IPS-15b (cell line): ENCODE data around the gene MEIS2.

ENCODE experiments used
- H3K27me3 ChIP-seq: one replicate; pipeline ENCODE4 v1.6.1; 2013; ENCODE audit warnings: low read length; ENCODE audit not compliant: control insufficient read depth, insufficient read depth
- H3K36me3 ChIP-seq: one replicate; pipeline ENCODE4 v1.6.1; 2013; ENCODE audit warnings: low read length; ENCODE audit not compliant: control insufficient read depth, insufficient read depth
- H3K4me1 ChIP-seq: one replicate; pipeline ENCODE4 v1.6.1; 2013; ENCODE audit warnings: mild to moderate bottlenecking, low read length; ENCODE audit not compliant: control insufficient read depth, insufficient read depth
- H3K4me3 ChIP-seq: one replicate; pipeline ENCODE4 v1.5.1; 2013; ENCODE audit warnings: low read depth, low read length
- H3K9ac ChIP-seq: one replicate; pipeline ENCODE4 v1.6.1; 2013; ENCODE audit warnings: low read depth, mild to moderate bottlenecking, low read length
- H3K9me3 ChIP-seq: one replicate; pipeline ENCODE4 v1.6.1; 2013; ENCODE audit warnings: mild to moderate bottlenecking, low read length; ENCODE audit not compliant: control insufficient read depth, insufficient read depth

The MEIS2 gene

DNA sequence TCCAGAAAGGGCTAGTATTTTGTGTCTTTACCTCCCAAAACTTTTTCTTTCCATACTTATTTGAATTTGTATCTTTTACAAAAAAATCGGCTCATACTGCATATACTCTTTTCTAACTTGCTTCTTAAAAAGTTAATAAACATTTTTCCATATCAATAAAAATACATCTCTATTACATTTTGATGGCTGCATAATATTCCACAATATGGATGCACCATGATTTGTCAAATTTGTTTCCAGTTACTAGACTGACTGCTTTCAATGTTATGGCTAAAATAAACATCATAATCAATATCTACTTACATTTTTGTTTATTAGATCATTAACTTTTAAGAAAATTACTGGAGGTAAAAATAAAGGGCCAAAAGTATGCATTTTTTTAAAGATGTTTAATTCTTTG lies 121.7 kb downstream of the MEIS2 start:
- H3K4me3 ChIP-seq, result no peak overlapping the region
- no peak overlapping the region for H3K9ac ChIP-seq
- H3K4me1 ChIP-seq, result no peaks in the 10 kb centered on the region
- H3K27me3 ChIP-seq, result no peaks in the 10 kb centered on the region
- H3K36me3 ChIP-seq, result no peaks in the 10 kb centered on the region
- H3K9me3 ChIP-seq, result no peaks in the 10 kb centered on the region

DNA sequence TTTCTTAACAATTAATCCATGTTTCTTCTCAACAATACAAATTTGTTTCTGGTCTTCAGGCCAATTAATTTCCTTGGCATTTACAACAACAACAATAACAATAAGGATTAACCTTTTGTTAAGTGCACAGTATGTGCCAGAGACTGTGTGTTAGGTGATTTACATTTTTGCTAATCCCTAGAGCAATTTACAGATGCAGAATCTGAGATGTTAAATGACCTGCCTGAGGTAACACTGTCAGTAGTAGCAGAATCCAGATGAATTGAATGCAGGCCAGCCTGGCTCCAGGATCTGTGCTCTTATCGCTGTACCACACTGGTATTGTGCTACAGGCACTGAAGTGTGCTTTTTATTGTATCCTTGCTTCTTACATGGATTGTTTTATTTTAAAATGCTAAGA lies 122.2 kb downstream of the MEIS2 start:
- Histone ChIP-seq H3K9ac (no peak overlapping the region), H3K9me3 (no peaks in the 10 kb centered on the region), H3K4me1 (no peaks in the 10 kb centered on the region), H3K36me3 (no peaks in the 10 kb centered on the region), H3K4me3 (no peak overlapping the region), H3K27me3 (no peaks in the 10 kb centered on the region)

DNA sequence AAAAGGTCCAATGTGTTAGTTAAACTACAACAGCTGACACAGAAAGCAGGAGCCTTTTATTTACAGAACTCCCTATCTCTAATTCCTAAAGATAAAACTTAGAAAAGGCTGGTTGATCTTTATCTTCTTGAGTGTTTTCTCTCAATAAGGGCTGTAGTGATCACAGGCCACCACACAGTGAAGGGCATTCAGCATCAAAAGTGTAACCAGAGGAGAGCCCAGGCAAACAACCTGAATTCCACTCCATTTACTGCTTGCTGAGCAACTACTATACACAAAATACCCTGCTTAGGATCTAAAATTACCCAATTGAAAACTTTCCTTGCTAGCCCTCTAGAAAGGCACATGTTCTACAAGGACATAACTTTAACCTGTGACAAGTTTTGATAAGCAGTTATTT lies 122.7 kb downstream of the MEIS2 start:
- H3K4me1 ChIP-seq, result no peaks in the 10 kb centered on the region
- no peaks in the 10 kb centered on the region for H3K9me3 ChIP-seq
- H3K9ac ChIP-seq, result no peak overlapping the region
- no peaks in the 10 kb centered on the region for H3K27me3 ChIP-seq
- H3K36me3 ChIP-seq, result no peaks in the 10 kb centered on the region
- no peak overlapping the region for H3K4me3 ChIP-seq

DNA sequence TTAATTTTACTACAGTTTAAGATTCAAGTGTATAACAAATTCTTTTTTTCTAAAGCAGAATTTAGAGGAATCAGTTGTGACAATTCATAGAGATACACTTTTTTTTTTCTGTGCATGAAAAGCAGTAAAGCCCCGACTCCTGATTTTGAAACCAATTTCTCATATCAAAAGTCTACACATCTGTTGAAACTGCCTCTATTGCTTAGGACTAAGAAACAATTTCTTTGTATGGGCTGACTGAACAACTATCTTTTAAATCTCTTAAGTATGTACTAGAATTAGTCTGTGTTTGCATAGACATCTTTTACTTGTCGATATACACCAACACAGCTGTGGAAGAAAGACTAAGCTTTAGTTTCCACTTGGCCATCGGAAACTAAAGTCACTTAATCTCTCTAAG lies 127.6 kb downstream of the MEIS2 start:
- H3K9ac ChIP-seq, result no peak overlapping the region
- H3K4me3 ChIP-seq, result no peak overlapping the region
- no peaks in the 10 kb centered on the region for H3K4me1 ChIP-seq
- no peaks in the 10 kb centered on the region for H3K27me3 ChIP-seq
- H3K36me3 ChIP-seq, result no peaks in the 10 kb centered on the region
- no peaks in the 10 kb centered on the region for H3K9me3 ChIP-seq

DNA sequence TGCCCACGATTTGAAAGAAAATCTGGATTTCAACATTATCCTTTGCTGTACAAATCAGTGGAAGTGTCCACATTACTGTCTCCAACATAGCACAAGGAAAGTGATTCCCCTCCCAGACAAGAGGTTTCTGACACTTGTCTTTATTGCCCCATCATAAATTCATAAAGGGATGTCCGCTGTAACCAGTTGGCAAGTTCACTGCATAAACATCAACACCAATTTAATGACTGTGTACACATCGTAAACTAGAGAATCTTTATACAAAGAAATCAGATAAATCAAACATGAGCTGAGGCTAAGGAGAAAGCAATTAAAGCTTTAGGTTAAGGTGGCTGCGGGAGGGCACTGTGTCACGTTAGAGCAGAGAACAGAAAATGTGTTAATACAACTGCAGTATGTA lies 129.8 kb downstream of the MEIS2 start:
- no peaks in the 10 kb centered on the region for H3K4me1 ChIP-seq
- H3K4me3 ChIP-seq, result no peak overlapping the region
- no peaks in the 10 kb centered on the region for H3K36me3 ChIP-seq
- no peaks in the 10 kb centered on the region for H3K9me3 ChIP-seq
- no peaks in the 10 kb centered on the region for H3K27me3 ChIP-seq
- H3K9ac ChIP-seq, result no peak overlapping the region

DNA sequence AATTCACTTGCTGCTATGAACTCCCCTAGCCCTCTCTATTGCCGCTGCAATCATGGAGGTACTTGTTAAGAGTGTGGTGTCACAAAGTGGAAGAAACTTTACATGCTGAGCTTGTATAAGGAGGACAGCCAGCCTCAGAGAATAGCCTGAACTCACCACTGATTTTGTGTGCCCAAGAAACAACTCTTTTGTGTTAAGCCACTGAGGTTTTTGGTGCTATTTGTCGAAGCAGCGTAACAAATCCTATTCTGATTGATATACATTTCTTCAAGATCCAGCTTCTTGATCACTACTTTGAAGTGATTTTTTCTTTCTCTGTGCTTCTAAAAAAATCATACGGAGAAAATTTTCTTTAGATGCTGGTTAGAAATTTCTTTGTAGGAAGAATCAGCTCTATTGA lies 132.4 kb downstream of the MEIS2 start:
- Histone ChIP-seq H3K9ac (no peak overlapping the region), H3K4me3 (no peak overlapping the region), H3K9me3 (no peaks in the 10 kb centered on the region), H3K27me3 (no peaks in the 10 kb centered on the region), H3K4me1 (no peaks in the 10 kb centered on the region), H3K36me3 (no peaks in the 10 kb centered on the region)

DNA sequence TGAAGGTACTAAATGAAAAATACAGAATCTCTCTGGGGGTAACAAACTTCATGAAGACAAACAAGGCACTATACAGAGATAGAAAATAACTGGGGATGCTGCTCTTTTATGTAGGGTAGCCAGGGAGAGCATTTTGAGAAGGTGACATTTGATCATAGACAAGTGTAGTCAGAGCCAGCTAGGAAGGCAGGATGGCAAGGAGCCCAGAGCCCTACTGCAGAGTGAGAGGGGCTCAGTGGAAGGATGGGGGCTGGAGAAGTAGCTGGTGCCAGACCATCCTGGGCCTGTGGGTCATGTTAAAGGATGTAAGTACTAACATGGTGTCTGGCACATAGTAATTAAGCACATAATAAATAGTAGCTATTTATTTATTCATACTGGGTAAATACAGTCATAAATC lies 133.6 kb downstream of the MEIS2 start:
- no peaks in the 10 kb centered on the region for H3K27me3 ChIP-seq
- H3K4me3 ChIP-seq, result no peak overlapping the region
- H3K4me1 ChIP-seq, result no peaks in the 10 kb centered on the region
- H3K9ac ChIP-seq, result no peak overlapping the region
- H3K9me3 ChIP-seq, result no peaks in the 10 kb centered on the region
- no peaks in the 10 kb centered on the region for H3K36me3 ChIP-seq

DNA sequence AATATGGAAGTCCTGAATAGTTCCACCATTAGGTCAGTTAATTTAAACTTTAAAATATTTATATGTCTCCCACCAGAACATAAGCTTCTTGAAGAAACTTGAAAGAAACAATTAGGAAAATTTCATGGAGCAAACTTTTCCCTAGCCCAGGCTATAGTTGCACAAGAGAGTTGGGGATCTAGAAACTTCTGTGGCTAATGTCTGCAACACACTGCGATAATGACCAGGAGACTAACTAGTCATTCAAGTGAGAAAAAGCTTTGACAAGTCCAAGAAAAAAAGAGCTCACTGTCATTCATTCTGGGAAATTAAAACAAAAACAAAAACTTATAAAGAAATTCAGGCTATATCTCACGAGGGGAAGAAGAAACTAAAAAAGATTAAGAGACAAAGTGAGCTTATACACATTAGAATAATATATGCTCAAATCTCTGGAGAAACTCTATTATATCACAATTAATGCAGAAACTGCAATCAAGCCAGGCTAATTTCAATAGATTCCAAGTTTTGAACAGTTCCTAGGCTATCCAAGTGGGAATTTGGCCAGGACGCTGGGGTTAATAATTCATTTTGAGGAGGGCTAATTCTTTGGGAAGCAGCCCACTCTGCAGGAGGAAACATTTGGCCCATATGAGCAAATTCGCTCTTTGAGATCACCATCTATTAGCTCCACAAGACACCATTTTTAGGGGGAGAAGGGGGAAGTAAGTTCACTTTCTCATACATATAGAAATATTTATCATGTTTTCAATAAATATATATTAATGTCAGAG lies 134.6 kb downstream of the MEIS2 start:
- no peak overlapping the region for H3K9ac ChIP-seq
- no peaks in the 10 kb centered on the region for H3K4me1 ChIP-seq
- H3K9me3 ChIP-seq, result no peaks in the 10 kb centered on the region
- H3K4me3 ChIP-seq, result no peak overlapping the region
- no peaks in the 10 kb centered on the region for H3K27me3 ChIP-seq
- no peaks in the 10 kb centered on the region for H3K36me3 ChIP-seq

DNA sequence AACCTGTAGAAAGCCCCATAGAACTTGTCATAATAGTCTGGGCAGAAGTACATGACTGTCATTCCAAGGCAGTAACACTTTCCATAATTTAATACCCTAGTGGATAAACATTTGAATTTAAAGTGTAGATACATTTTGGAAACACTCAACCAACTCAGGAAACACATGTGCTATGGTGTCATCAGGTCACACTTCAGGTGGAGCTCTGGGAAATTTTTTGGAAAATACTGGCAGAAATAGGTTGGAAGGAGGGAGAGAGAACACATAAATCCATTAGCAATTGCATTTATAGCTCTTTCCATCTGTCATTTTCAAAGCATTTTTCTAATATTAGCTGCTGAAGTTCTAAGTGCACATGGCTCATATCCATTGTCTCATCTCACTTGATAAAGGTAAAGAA lies 135.7 kb downstream of the MEIS2 start:
- no peak overlapping the region for H3K9ac ChIP-seq
- no peak overlapping the region for H3K4me3 ChIP-seq
- no peaks in the 10 kb centered on the region for H3K27me3 ChIP-seq
- H3K4me1 ChIP-seq, result no peaks in the 10 kb centered on the region
- no peaks in the 10 kb centered on the region for H3K36me3 ChIP-seq
- H3K9me3 ChIP-seq, result no peaks in the 10 kb centered on the region

DNA sequence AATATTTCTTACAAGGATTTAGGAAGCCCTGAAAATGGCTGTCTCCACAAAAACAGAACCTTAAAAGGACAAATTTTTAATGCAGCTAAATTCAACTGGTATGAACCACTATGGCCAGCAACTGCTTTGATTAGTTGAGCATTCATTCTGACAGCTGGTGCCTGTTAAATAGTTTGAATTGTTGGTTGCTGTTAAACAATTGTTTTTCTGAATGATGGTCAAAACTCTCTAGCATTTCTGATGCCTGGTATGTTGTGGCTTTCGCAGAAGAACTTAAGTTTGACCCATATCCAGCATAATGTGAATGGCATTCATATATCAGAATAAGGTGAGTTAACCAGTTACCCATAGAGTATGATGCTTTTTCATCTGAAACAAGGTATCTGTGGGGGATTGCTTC lies 138.4 kb downstream of the MEIS2 start:
- Histone ChIP-seq H3K27me3 (no peaks in the 10 kb centered on the region), H3K4me1 (no peaks in the 10 kb centered on the region), H3K9ac (no peak overlapping the region), H3K9me3 (no peaks in the 10 kb centered on the region), H3K4me3 (no peak overlapping the region), H3K36me3 (no peaks in the 10 kb centered on the region)

DNA sequence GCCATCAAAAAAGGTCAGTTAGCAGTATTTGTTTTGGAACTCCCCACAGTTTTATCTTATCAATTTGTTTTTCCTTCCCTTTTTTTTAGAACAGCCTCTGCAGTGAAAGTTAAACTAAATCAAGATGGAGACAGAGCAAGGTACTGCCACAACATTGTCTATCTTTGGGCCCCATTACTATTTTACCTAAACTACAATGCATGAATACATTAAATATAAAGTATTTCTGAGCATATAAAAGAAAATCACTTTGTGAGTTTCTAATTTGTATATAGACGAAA lies 139.5 kb downstream of the MEIS2 start:
- no peaks in the 10 kb centered on the region for H3K9me3 ChIP-seq
- no peak overlapping the region for H3K4me3 ChIP-seq
- no peaks in the 10 kb centered on the region for H3K27me3 ChIP-seq
- H3K36me3 ChIP-seq, result no peaks in the 10 kb centered on the region
- H3K4me1 ChIP-seq, result no peaks in the 10 kb centered on the region
- H3K9ac ChIP-seq, result no peak overlapping the region

DNA sequence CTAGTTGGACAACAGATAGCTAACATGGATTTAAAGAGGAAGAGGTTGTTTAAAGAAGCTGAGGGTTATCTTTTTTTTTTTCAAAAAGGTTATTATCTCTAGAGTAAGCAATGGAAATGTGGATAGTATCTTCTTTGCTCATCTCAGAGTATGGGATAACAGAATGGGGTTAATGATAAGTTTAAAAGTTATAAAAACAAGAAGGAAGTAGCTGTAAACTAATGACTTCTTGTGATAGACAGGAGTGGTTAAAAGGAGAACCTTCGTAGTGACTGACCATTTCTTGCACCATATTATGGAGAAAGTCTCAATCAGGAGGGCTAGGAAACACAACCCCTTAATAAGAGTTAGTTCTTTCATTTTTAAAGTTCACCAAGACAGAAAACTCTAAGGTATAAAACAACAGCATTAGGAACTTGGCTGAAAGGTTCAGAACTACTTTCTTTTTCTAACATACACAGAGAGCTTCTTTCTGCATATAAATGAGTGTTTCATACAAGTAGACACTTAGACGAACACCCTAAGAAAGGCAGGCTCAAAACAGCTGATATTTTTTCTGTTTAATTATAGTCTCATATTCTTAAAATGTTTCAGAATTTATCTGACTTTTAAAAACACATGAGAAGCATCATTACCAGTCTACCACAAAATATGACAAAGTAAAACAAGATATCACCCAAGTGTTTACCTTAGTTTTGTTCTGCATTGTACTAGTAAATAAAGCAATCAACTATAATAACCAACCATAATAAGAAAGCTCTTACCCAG lies 140.0 kb downstream of the MEIS2 start:
- H3K27me3 ChIP-seq, result no peaks in the 10 kb centered on the region
- H3K4me3 ChIP-seq, result no peak overlapping the region
- H3K36me3 ChIP-seq, result no peaks in the 10 kb centered on the region

More for the DNA sequence above, 140.0 kb downstream of the MEIS2 start:
- no peaks in the 10 kb centered on the region for H3K4me1 ChIP-seq
- H3K9me3 ChIP-seq, result no peaks in the 10 kb centered on the region
- no peak overlapping the region for H3K9ac ChIP-seq
